ENCODE measurements around the gene PSTK.

PSTK gene

GRCh38 chr10:122992031-122992585 lies 11.9 kb downstream of the PSTK start:
- no peak for DNase-seq (ENCODE audit: low spot score)

GRCh38 chr10:122993797-122994336 lies 13.7 kb downstream of the PSTK start:
- DNase-seq (ENCODE audit: low spot score): no peak

- DNase-seq (ENCODE audit: low spot score): no peak
Observed at GRCh38 chr10:122995936-122996335, 15.7 kb downstream of the PSTK start.

GRCh38 chr10:122997864-122998263 lies 17.7 kb downstream of the PSTK start:
- DNase-seq (ENCODE audit: low spot score): no peak

GRCh38 chr10:122998360-122998917 lies 18.2 kb downstream of the PSTK start:
- no peak for DNase-seq (ENCODE audit: low spot score)

- no peak for DNase-seq (ENCODE audit: low spot score)
Observed at GRCh38 chr10:122998934-122999333, 18.7 kb downstream of the PSTK start.

GRCh38 chr10:122999347-122999746 lies 19.1 kb downstream of the PSTK start:
- DNase-seq (ENCODE audit: low spot score): no peak

- no peak for DNase-seq (ENCODE audit: low spot score)
Observed at GRCh38 chr10:123000155-123000554, 20.0 kb downstream of the PSTK start.

- no peak for DNase-seq (ENCODE audit: low spot score)
Observed at GRCh38 chr10:123001370-123001769, 21.2 kb downstream of the PSTK start.

- no peak for DNase-seq (ENCODE audit: low spot score)
Observed at GRCh38 chr10:123004298-123004697, 24.1 kb downstream of the PSTK start.

- peak; percentile 86 for DNase-seq (ENCODE audit: low spot score)
Observed at GRCh38 chr10:123007558-123008354, 27.6 kb downstream of the PSTK start.

- DNase-seq (ENCODE audit: low spot score): peak; percentile 98
Observed at GRCh38 chr10:123008355-123009104, 28.3 kb downstream of the PSTK start, which contains the start of the genes ACADSB and IKZF5. ACADSB (plus strand) TSS chr10:123009006; CDS start chr10:123009030, 24 bp downstream. IKZF5 (minus strand) TSS chr10:123008795; CDS start chr10:122998625, 10,170 bp downstream.

- DNase-seq (ENCODE audit: low spot score): no peak
Observed at GRCh38 chr10:123009105-123009820, 29.1 kb downstream of the PSTK start.

- DNase-seq (ENCODE audit: low spot score): no peak
Observed at GRCh38 chr10:123011987-123012386, 31.8 kb downstream of the PSTK start.

- no peak for DNase-seq (ENCODE audit: low spot score)
Observed at GRCh38 chr10:123013456-123014419, 33.5 kb downstream of the PSTK start.

- DNase-seq (ENCODE audit: low spot score): no peak
Observed at GRCh38 chr10:123014772-123015171, 34.6 kb downstream of the PSTK start.

- no peak for DNase-seq (ENCODE audit: low spot score)
Observed at GRCh38 chr10:123016228-123016627, 36.0 kb downstream of the PSTK start.

- no peak for DNase-seq (ENCODE audit: low spot score)
Observed at GRCh38 chr10:123017421-123018165, 37.4 kb downstream of the PSTK start.

- DNase-seq (ENCODE audit: low spot score): no peak
Observed at GRCh38 chr10:123018531-123018930, 38.3 kb downstream of the PSTK start.

- no peak for DNase-seq (ENCODE audit: low spot score)
Observed at GRCh38 chr10:123019264-123019663, 39.1 kb downstream of the PSTK start.

All from NAMALWA (cell line).